GM12891 (cell line): ENCODE data around the gene RNPS1.

Experiments
- DNase-seq: peaks from one replicate; pipeline ENCODE4 v3.0.0; 2011; ENCODE audit warnings: low spot score; ENCODE audit not compliant: insufficient read length
- FAIRE-seq: peaks from 2 replicates; lab custom pipeline; 2011; peaks lifted over from hg19 to GRCh38; lab: Jason Lieb, UNC
- PAX5 ChIP-seq: IDR thresholded peaks from 2 replicates; pipeline ENCODE4 v1.6.1; 2011; ENCODE audit warnings: low read length, moderate library complexity, mild to moderate bottlenecking; ENCODE audit not compliant: insufficient read depth, severe bottlenecking
- POLR2A ChIP-seq: IDR thresholded peaks from 2 replicates; pipeline ENCODE4 v1.6.1; 2011; ENCODE audit warnings: low read depth, low read length, control low read depth
- POLR2AphosphoS5 ChIP-seq: IDR thresholded peaks from 2 replicates; pipeline ENCODE4 v1.6.1; 2011; ENCODE audit warnings: low read depth, low read length, control low read depth
- POU2F2 ChIP-seq: IDR thresholded peaks from 2 replicates; pipeline ENCODE4 v1.6.1; 2011; ENCODE audit warnings: low read depth, mild to moderate bottlenecking, control low read depth, low read length, moderate library complexity
- SPI1 ChIP-seq: IDR thresholded peaks from 2 replicates; pipeline ENCODE4 v1.6.1; 2011; ENCODE audit warnings: low read depth, low read length, control low read depth
- TAF1 ChIP-seq: IDR thresholded peaks from 2 replicates; pipeline ENCODE4 v1.6.1; 2011; ENCODE audit warnings: low read depth, low read length, control low read depth

The RNPS1 gene

GRCh38 chr16:2216330-2216729 is 51.6 kb downstream of the RNPS1 start:
- FAIRE-seq (no peak), DNase-seq (no peak)
- no peak for TF ChIP-seq POLR2AphosphoS5
- no peak for TF ChIP-seq TAF1
- TF ChIP-seq POU2F2 = no peak
- no peak for TF ChIP-seq PAX5

- peak; percentile 98 for FAIRE-seq
- TF ChIP-seq TAF1 (no peak), POLR2A (no peak), POU2F2 (no peak), SPI1 (no peak), POLR2AphosphoS5 (no peak)
- no peak for DNase-seq
These were observed 53.3 kb downstream of the RNPS1 start, which contains the start of gene PGP for GRCh38 chr16:2214719-2214968. PGP (minus strand) TSS chr16:2214840; CDS start chr16:2214777, 63 bp downstream.

GRCh38 chr16:2213817-2214718 is 53.9 kb downstream of the RNPS1 start:
- TF ChIP-seq POLR2A (no peak), PAX5 (no peak), SPI1 (no peak), TAF1 (no peak)
- FAIRE-seq (peak; percentile 45), DNase-seq (no peak)

- DNase-seq = no peak
- no peak for FAIRE-seq
- 0 out of 2 replicates have a peak, but pooled peaks have one; percentile 13 for TF ChIP-seq POU2F2
- TF ChIP-seq PAX5 = no peak
These were observed 55.3 kb downstream of the RNPS1 start for GRCh38 chr16:2212362-2213324.

- no peak for FAIRE-seq
- TF ChIP-seq POLR2A (no peak), POU2F2 (no peak), TAF1 (no peak), PAX5 (no peak), POLR2AphosphoS5 (peak; percentile 56; the same call in 1 of the 2 replicates)
- DNase-seq = no peak
These were observed 56.0 kb downstream of the RNPS1 start for GRCh38 chr16:2211923-2212347.

GRCh38 chr16:2210386-2211365 is 57.2 kb downstream of the RNPS1 start, which contains the start of gene BRICD5:
BRICD5 (minus strand) TSS chr16:2210863; CDS start chr16:2210833, 30 bp downstream.
- no peak for DNase-seq
- peak; percentile 11; the same call in 1 of the 2 replicates for TF ChIP-seq POLR2AphosphoS5
- no peak for TF ChIP-seq POLR2A
- FAIRE-seq = no peak

GRCh38 chr16:2210009-2210332 is 58.0 kb downstream of the RNPS1 start:
- no peak for TF ChIP-seq PAX5
- TF ChIP-seq POU2F2 = no peak
- no peak for TF ChIP-seq POLR2A
- TF ChIP-seq POLR2AphosphoS5 = no peak; the same call in 1 of the 2 replicates
- no peak for TF ChIP-seq TAF1
- no peak for TF ChIP-seq SPI1
- no peak for FAIRE-seq
- DNase-seq = no peak

- TF ChIP-seq POLR2AphosphoS5 (no peak), POLR2A (no peak; the same call in 1 of the 2 replicates), SPI1 (no peak), POU2F2 (no peak), PAX5 (no peak), TAF1 (no peak)
- FAIRE-seq (no peak), DNase-seq (no peak)
These were observed 58.5 kb downstream of the RNPS1 start for GRCh38 chr16:2209258-2210008.

GRCh38 chr16:2208772-2209171 is 59.2 kb downstream of the RNPS1 start:
- TF ChIP-seq POLR2AphosphoS5 (no peak), POLR2A (no peak), SPI1 (no peak), PAX5 (no peak), POU2F2 (no peak), TAF1 (no peak)
- FAIRE-seq (no peak), DNase-seq (no peak)
